Endothelial cell of umbilical vein (primary cell): ENCODE measurements around the gene SRSF11.

Experiments used
- EZH2 ChIP-seq: IDR thresholded peaks from 2 replicates; pipeline ENCODE4 v1.6.1; 2012; ENCODE audit warnings: borderline replicate concordance, low read depth, mild to moderate bottlenecking, moderate library complexity, low read length, inconsistent platforms; ENCODE audit not compliant: severe bottlenecking
- JUN ChIP-seq: IDR thresholded peaks from 2 replicates; pipeline ENCODE4 v1.6.1; 2011; ENCODE audit warnings: borderline replicate concordance, low read depth; ENCODE audit not compliant: insufficient read length, insufficient read depth
- MAX ChIP-seq: IDR thresholded peaks from 2 replicates; pipeline ENCODE4 v1.6.1; 2011; ENCODE audit not compliant: insufficient read depth, insufficient read length
- MYC ChIP-seq: IDR thresholded peaks from one replicate; pipeline ENCODE4 v1.6.1; 2011; ENCODE audit warnings: mild to moderate bottlenecking, low read depth, low read length
- POLR2A ChIP-seq: IDR thresholded peaks from 2 replicates; pipeline ENCODE4 v1.6.1; 2012; ENCODE audit warnings: low read depth, mild to moderate bottlenecking, control low read depth, low read length
- POLR2AphosphoS5 ChIP-seq: IDR thresholded peaks from 2 replicates; pipeline ENCODE4 v1.6.1; 2012; ENCODE audit warnings: low read depth, mild to moderate bottlenecking, control low read depth, low read length, moderate library complexity; ENCODE audit not compliant: insufficient read depth
- TF ChIP-seq, protein P1 (sequence below), 2 donors: IDR thresholded peaks; 1 replicate in 1 of 2; 2 replicates in 1 of 2; pipeline ENCODE4 v1.5.1; 2011; ENCODE audit warnings: low read length in 2 of 2, mild to moderate bottlenecking in 2 of 2, moderate library complexity in 2 of 2, control low read depth in 1 of 2, inconsistent platforms in 1 of 2, low read depth in 1 of 2; ENCODE audit not compliant: insufficient read depth in 1 of 2; ENCODE audit errors: extremely low read depth in 1 of 2

DNA sequence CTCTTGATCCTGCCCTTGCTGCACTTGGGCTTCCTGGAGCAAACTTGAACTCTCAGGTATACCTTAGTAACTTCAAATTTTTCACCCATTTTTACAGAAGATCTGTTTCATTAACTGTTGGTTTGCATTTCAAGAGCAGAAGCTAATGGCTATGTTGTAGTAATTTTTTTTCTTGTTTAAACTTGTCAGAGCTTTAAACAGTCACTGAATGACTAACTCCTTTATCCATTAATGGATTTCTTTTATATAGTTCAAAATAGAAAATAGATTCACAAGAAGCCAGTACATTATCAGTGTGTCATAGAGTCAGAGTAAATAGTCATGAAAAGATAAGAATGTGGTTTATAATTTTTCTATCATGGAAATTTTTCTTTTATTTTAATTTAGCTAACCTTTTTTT lies 13.6 kb downstream of the SRSF11 start:
- TF ChIP-seq EZH2, result no peak
- no peak for TF ChIP-seq MAX
- TF ChIP-seq, protein P1, sequence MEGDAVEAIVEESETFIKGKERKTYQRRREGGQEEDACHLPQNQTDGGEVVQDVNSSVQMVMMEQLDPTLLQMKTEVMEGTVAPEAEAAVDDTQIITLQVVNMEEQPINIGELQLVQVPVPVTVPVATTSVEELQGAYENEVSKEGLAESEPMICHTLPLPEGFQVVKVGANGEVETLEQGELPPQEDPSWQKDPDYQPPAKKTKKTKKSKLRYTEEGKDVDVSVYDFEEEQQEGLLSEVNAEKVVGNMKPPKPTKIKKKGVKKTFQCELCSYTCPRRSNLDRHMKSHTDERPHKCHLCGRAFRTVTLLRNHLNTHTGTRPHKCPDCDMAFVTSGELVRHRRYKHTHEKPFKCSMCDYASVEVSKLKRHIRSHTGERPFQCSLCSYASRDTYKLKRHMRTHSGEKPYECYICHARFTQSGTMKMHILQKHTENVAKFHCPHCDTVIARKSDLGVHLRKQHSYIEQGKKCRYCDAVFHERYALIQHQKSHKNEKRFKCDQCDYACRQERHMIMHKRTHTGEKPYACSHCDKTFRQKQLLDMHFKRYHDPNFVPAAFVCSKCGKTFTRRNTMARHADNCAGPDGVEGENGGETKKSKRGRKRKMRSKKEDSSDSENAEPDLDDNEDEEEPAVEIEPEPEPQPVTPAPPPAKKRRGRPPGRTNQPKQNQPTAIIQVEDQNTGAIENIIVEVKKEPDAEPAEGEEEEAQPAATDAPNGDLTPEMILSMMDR (IDR thresholded peaks at IDR 0.05; ENCODE audit: extremely low read depth in 1 of 2, insufficient read depth in 1 of 2, low read depth in 1 of 2, low read length in 2 of 2), result no peak
- no peak for TF ChIP-seq JUN
- TF ChIP-seq POLR2A, result no peak
- no peak for TF ChIP-seq POLR2AphosphoS5
- no peak for TF ChIP-seq MYC
